GM12874 (cell line): Measurements from ENCODE around the gene AKT1.

Experiments
- TF ChIP-seq, protein P1 (sequence below): IDR thresholded peaks from 2 replicates; pipeline ENCODE4 v1.5.1; 2011; ENCODE audit warnings: low read depth, mild to moderate bottlenecking, control low read depth, low read length, moderate library complexity; ENCODE audit not compliant: insufficient read depth

AKT1 gene

DNA sequence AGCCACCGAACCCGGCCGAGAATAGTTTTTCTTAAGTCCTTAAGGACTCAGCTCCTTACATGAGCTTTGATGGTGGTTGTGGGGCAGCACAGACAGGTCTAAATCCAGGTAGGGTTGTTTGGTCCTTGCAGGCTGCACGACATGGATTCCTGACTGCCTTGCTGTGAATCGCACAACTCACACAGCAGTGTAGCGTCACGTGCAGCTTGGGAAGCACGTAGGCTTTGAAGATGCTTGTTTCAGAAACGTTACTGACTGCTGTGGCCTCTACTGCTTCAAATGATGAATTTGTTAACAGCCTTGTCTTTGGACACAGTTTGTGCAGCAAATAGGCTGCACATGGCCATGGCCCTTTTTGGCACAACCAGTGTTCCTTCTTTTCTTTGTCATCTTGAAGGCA is 35.2 kb upstream of the AKT1 start:
- TF ChIP-seq, protein P1, sequence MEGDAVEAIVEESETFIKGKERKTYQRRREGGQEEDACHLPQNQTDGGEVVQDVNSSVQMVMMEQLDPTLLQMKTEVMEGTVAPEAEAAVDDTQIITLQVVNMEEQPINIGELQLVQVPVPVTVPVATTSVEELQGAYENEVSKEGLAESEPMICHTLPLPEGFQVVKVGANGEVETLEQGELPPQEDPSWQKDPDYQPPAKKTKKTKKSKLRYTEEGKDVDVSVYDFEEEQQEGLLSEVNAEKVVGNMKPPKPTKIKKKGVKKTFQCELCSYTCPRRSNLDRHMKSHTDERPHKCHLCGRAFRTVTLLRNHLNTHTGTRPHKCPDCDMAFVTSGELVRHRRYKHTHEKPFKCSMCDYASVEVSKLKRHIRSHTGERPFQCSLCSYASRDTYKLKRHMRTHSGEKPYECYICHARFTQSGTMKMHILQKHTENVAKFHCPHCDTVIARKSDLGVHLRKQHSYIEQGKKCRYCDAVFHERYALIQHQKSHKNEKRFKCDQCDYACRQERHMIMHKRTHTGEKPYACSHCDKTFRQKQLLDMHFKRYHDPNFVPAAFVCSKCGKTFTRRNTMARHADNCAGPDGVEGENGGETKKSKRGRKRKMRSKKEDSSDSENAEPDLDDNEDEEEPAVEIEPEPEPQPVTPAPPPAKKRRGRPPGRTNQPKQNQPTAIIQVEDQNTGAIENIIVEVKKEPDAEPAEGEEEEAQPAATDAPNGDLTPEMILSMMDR: no peak

DNA sequence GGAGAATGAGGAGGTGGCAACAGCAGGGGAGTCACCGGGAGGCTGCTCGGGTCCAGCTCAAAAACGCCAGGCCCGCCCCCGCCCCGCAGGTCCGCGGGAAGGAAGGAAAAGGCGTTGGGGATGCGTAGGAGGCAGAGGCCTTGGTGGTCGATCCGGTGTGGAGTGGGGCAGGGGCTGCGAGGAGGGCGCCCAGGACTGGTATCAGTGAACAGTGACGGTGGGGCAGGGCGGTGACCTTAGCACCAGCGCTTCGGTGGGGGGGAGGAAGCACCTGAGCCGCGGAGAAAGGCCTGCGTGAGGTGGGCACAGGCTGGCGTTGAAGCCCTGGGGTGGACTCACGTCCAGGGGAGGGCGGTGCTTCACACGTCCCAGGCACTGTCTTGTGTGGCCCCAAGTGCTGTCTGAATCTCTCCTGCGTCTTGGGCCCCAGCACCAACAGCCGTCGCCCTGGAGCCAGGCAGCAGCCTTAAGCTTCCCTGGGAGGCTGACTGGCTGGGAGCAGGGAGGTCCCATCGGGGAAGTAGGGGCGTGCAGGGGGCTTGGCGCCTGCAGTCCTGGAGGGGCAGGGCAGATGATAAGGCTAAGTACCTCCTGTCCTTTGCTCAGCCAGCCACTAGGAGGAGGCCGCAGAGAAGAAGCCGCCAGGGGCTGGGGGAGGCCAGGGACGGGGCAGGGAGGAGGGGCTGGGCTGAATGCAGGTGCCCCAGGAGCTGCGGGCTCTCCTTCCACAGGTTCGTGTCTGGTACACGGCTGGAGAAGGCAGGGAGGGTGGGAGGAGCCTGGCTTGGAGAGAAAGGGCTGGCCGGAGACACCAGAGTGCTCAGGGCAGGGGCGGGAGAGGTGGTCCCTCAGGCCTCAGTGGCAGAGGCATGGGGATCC is 31.9 kb upstream of the AKT1 start:
- TF ChIP-seq, protein P1: peak; percentile 57

DNA sequence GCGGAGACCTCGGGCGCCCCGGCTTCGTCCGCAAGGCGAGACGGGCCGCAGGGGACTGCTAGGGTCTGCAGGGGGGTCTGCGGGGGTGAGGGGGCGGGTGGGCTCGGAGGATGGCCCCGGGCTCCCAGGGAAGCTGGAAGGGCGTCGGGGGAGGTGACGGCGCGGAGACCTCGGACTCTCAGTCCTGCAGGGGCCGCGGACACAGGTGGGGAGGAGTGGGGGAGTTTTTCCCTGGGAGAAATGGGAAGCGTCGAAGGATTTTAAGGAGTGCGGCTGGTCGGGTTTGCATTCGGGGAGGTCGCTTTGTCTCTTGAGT is 31.3 kb upstream of the AKT1 start:
- TF ChIP-seq, protein P1: no peak

DNA sequence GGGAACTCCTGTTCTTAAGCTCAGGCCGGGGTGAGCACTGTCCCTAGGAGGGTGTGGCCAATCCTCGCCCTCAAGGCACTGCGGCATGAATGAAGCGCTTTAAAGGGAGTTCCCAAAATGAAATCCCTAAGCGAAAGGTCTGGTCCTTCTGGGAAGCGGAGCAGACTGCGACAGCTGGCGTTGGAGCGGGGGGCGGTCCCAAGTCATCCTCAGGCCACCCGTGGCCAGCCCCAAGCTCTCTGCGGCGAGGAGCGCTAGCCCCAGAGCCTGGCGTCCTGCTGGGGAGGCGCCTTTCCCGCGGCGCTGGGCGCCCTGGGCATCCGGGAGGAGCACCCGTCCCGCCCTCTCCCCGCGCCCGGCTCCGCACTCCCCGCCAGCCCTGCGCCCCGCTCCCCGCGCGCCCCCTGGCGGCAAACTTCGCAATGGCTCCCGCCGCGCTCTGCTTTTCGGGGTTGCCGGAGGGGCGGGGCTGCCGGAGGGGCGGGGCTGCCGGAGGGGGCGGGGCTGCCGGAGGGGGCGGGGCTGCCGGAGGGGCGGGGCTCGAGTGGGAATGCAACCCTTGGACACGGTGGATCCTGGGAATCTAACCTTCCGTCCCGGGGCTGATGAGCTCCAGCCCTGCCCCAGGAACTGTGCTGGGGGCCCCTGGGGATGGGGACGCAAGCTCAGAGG is 30.8 kb upstream of the AKT1 start:
- TF ChIP-seq, protein P1: peak; percentile 78

DNA sequence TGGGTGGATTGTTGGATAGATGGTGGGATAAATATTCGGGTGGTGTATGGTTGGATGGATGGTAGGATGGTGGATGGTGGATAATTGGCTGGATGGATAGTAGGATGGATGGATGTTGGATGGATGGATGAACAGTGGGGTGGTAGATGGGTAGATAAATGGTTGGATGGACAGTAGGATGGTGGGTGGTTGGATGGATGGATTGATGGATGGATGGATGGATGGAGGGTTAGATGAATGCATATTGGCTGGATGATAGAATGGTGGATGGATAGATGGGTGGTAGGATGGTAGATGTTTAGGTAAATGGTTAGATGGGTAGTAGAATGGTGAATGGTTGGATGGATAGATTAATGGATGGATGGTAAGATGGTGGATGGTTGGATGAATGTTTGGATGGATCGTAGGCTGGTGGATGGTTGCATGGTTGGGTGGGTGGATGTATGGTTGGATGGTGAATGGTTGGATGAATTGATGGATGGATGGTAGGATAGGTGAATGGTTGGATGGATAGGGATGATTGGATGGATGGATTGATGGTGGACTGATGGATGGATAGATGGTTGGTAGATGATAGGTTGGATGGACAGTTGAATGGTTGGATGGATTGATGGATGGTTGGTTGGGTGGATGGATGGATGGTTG is 28.9 kb upstream of the AKT1 start:
- TF ChIP-seq, protein P1: no peak

DNA sequence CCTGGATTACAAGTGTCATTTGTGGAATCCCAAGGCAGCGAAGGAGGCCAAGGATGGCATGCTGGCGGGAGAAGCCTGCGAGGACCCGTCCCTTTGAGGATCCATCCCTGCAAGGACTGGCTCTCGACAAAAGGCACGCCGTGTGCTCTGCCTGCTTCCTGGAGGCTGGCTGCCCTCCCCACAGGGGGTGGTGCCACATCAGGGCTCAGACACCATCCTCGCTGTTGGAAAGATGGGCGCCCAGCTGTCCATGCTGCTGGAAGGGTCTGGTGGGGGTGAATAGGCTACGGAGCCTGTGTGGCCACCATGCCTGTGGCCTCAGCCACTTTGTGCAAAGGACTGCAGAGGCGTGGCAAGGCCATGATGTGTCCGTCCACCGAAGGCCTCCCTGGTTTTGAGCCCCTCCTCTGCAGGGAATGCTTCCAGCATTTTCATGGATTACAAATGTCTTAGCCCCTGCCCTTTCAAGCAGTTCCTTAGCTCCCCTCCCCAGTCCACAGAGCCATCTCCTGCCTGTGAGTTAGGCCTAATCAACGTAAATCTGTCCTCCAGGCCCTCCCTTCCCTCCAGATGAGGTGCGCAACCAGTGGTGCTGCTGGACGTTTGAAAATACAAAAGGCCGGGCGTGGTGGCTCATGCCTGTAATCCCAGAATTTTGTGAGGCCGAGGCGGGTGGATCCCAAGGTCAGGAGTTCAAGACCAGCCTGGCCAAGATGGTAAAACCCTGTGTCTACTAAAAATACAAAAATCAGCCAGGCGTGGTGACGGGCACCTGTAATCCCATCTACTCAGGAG is 27.5 kb upstream of the AKT1 start:
- TF ChIP-seq, protein P1: no peak
